HL-60 (cell line): ENCODE results near the gene RAB8B.

Source experiments
- DNase-seq, 2 experiments: peaks; one replicate each; pipeline ENCODE4 v3.0.0-alpha.2; 2010 to 2020; ENCODE audit warnings: low read depth in 1 of 2, low spot score in 1 of 2
- H3K27ac ChIP-seq: fragments of 250-450 bp; sonication (Bioruptor Pico); replicated peaks from 2 replicates; pipeline ENCODE4 v1.5.1; 2020; ENCODE audit warnings: mild to moderate bottlenecking, moderate library complexity
- H3K27me3 ChIP-seq: fragments of 250-450 bp; sonication (Bioruptor Pico); 2 replicates; pipeline ENCODE4 v1.5.1; 2021; ENCODE audit warnings: mild to moderate bottlenecking, moderate library complexity; ENCODE audit not compliant: insufficient read depth, poor library complexity, severe bottlenecking
- H3K4me3 ChIP-seq: replicated peaks from 2 replicates; pipeline ENCODE4 v1.5.1; 2011; ENCODE audit warnings: mild to moderate bottlenecking, control low read depth, low read length; ENCODE audit not compliant: insufficient read depth
- GABPA ChIP-seq: IDR thresholded peaks from 2 replicates; pipeline ENCODE4 v1.6.1; 2012; ENCODE audit warnings: low read depth
- POLR2AphosphoS5 ChIP-seq: IDR thresholded peaks from 2 replicates; pipeline ENCODE4 v1.6.1; 2012; ENCODE audit warnings: low read depth
- SPI1 ChIP-seq: IDR thresholded peaks from 2 replicates; pipeline ENCODE4 v1.6.1; 2012; ENCODE audit warnings: low read depth, mild to moderate bottlenecking, borderline replicate concordance
- TF ChIP-seq, protein P1 (sequence below): IDR thresholded peaks from 2 replicates; pipeline ENCODE4 v1.6.1; 2012; ENCODE audit warnings: low read depth; ENCODE audit not compliant: insufficient replicate concordance
- TF ChIP-seq, protein P2 (sequence below): IDR thresholded peaks from one replicate; pipeline ENCODE4 v1.5.1; 2011; ENCODE audit warnings: low read length, control low read depth, inconsistent platforms; ENCODE audit not compliant: insufficient read depth

Gene RAB8B

GRCh38 chr15:63221346-63221745 is 31.9 kb downstream of the RAB8B start:
- Histone ChIP-seq H3K27me3 (no peaks in the 10 kb centered on the region), H3K4me3 (no peak overlapping the region), H3K27ac (no peak overlapping the region)
- no peak for DNase-seq
- TF ChIP-seq, protein P1, sequence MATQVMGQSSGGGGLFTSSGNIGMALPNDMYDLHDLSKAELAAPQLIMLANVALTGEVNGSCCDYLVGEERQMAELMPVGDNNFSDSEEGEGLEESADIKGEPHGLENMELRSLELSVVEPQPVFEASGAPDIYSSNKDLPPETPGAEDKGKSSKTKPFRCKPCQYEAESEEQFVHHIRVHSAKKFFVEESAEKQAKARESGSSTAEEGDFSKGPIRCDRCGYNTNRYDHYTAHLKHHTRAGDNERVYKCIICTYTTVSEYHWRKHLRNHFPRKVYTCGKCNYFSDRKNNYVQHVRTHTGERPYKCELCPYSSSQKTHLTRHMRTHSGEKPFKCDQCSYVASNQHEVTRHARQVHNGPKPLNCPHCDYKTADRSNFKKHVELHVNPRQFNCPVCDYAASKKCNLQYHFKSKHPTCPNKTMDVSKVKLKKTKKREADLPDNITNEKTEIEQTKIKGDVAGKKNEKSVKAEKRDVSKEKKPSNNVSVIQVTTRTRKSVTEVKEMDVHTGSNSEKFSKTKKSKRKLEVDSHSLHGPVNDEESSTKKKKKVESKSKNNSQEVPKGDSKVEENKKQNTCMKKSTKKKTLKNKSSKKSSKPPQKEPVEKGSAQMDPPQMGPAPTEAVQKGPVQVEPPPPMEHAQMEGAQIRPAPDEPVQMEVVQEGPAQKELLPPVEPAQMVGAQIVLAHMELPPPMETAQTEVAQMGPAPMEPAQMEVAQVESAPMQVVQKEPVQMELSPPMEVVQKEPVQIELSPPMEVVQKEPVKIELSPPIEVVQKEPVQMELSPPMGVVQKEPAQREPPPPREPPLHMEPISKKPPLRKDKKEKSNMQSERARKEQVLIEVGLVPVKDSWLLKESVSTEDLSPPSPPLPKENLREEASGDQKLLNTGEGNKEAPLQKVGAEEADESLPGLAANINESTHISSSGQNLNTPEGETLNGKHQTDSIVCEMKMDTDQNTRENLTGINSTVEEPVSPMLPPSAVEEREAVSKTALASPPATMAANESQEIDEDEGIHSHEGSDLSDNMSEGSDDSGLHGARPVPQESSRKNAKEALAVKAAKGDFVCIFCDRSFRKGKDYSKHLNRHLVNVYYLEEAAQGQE, result no peak
- no peak for TF ChIP-seq POLR2AphosphoS5
- TF ChIP-seq GABPA, result no peak
- TF ChIP-seq SPI1, result no peak
- TF ChIP-seq, protein P2, sequence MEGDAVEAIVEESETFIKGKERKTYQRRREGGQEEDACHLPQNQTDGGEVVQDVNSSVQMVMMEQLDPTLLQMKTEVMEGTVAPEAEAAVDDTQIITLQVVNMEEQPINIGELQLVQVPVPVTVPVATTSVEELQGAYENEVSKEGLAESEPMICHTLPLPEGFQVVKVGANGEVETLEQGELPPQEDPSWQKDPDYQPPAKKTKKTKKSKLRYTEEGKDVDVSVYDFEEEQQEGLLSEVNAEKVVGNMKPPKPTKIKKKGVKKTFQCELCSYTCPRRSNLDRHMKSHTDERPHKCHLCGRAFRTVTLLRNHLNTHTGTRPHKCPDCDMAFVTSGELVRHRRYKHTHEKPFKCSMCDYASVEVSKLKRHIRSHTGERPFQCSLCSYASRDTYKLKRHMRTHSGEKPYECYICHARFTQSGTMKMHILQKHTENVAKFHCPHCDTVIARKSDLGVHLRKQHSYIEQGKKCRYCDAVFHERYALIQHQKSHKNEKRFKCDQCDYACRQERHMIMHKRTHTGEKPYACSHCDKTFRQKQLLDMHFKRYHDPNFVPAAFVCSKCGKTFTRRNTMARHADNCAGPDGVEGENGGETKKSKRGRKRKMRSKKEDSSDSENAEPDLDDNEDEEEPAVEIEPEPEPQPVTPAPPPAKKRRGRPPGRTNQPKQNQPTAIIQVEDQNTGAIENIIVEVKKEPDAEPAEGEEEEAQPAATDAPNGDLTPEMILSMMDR, result no peak

- Histone ChIP-seq H3K27me3 (no peaks in the 10 kb centered on the region), H3K27ac (no peak overlapping the region), H3K4me3 (no peak overlapping the region)
- DNase-seq, result no peak
- TF ChIP-seq GABPA, result no peak
These were observed 34.1 kb downstream of the RAB8B start for GRCh38 chr15:63223463-63223862.

DNA sequence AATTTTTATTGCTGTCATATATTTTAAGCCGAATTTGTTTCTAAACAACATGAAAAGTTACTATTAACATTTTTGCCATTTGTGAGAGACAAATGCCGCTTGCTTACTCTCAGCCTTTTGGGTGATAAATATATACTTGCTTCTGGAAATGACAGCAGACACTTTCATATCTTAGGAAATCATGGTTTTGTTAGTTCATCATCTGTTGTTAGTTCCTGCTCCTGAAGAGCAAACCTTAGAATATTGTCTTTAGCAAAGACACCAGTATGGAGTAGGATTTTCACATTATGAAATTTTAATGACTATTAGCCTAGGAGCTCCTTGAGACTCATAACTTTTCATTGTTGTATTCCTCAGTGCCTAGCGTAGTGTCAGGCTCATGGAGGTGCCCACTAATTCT is 36.0 kb downstream of the RAB8B start:
- Histone ChIP-seq H3K27ac (no peak overlapping the region), H3K27me3 (no peaks in the 10 kb centered on the region), H3K4me3 (no peak overlapping the region)
- no peak for TF ChIP-seq SPI1
- no peak for TF ChIP-seq POLR2AphosphoS5
- TF ChIP-seq GABPA, result no peak
- TF ChIP-seq, protein P1, result no peak
- TF ChIP-seq, protein P2, result no peak
- no peak for DNase-seq

GRCh38 chr15:63226155-63226883 is 36.9 kb downstream of the RAB8B start:
- TF ChIP-seq, protein P1, result no peak
- TF ChIP-seq, protein P2, result no peak
- TF ChIP-seq POLR2AphosphoS5, result no peak
- no peak for TF ChIP-seq GABPA
- TF ChIP-seq SPI1, result no peak
- DNase-seq, result no peak
- Histone ChIP-seq H3K27ac (no peak overlapping the region), H3K4me3 (no peak overlapping the region), H3K27me3 (no peaks in the 10 kb centered on the region)
